H1 (cell line): ENCODE data around the gene C2CD4D. TPM values are rescaled to one million over a fixed set of nuclear protein-coding genes. Genes with fewer than 3 reads are reported as not detected.

Experiments used
- CTCF ChIA-PET: fragments of 300-600 bp; sonication (Branson Sonifier 250); formaldehyde crosslinking; loops from one replicate; lab custom pipeline; 2021; ENCODE audit not compliant: partially characterized antibody; lab: Charles Lee
- POLR2A ChIA-PET: fragments of 300-600 bp; sonication (Branson Sonifier 250); formaldehyde crosslinking; loops from one replicate; lab custom pipeline; 2021; ENCODE audit warnings: inconsistent platforms; ENCODE audit not compliant: partially characterized antibody; lab: Charles Lee
- DNase-seq, 2 experiments: peaks; one replicate each; pipeline versions ENCODE4 v3.0.0 to v3.0.0-alpha.2; 2010 to 2022; ENCODE audit warnings: low spot score in 2 of 2, low read depth in 1 of 2, mixed read lengths in 1 of 2
- FAIRE-seq: peaks from 2 replicates; lab custom pipeline; 2011; peaks lifted over from hg19 to GRCh38; lab: Jason Lieb, UNC
- H2AFZ ChIP-seq: 2 replicates; pipeline ENCODE4 v1.8.1; 2012; ENCODE audit warnings: low read length, inconsistent platforms
- H2AK5ac ChIP-seq: 2 replicates; pipeline ENCODE4 v1.6.1; 2013; ENCODE audit warnings: low read depth, low read length
- H2BK120ac ChIP-seq: replicated peaks from 2 replicates; pipeline ENCODE3; 2013; ENCODE audit warnings: low read depth, low read length, inconsistent platforms
- H2BK12ac ChIP-seq: 2 replicates; pipeline ENCODE4 v1.6.1; 2013; ENCODE audit warnings: low read depth, low read length
- H2BK15ac ChIP-seq: 2 replicates; pipeline ENCODE4 v1.6.1; 2013; ENCODE audit warnings: low read length
- H2BK20ac ChIP-seq: 2 replicates; pipeline ENCODE4 v1.6.1; 2013; ENCODE audit warnings: low read length
- H2BK5ac ChIP-seq: 2 replicates; pipeline ENCODE4 v1.6.1; 2013; ENCODE audit warnings: low read depth, low read length
- H3K14ac ChIP-seq: 2 replicates; pipeline ENCODE4 v1.6.1; 2013; ENCODE audit warnings: inconsistent platforms; ENCODE audit not compliant: insufficient read length
- H3K18ac ChIP-seq: 2 replicates; pipeline ENCODE4 v1.6.1; 2013; ENCODE audit warnings: low read length; ENCODE audit errors: extremely low read depth
- H3K23ac ChIP-seq: 2 replicates; pipeline ENCODE4 v1.6.1; 2013; ENCODE audit warnings: inconsistent platforms; ENCODE audit not compliant: insufficient read length
- H3K23me2 ChIP-seq: 2 replicates; pipeline ENCODE4 v1.6.1; 2013; ENCODE audit warnings: low read depth, low read length
- H3K27ac ChIP-seq: 2 replicates; pipeline ENCODE4 v1.6.1; 2011; ENCODE audit warnings: low read depth, low read length, inconsistent platforms
- H3K27me3 ChIP-seq, 4 experiments: replicated peaks in 1 of 4; 1 replicate in 1 of 4; 2 replicates in 3 of 4; pipeline versions ENCODE4 v1.6.1 to v1.8.1; 2011 to 2013; ENCODE audit warnings: low read length in 3 of 4, mild to moderate bottlenecking in 3 of 4, inconsistent platforms in 2 of 4, mixed read lengths in 2 of 4, moderate library complexity in 1 of 4; ENCODE audit not compliant: control insufficient read depth in 3 of 4, insufficient read depth in 3 of 4; ENCODE audit errors: extremely low read depth in 1 of 4
- H3K36me3 ChIP-seq, 4 experiments: 2 replicates each; pipeline versions ENCODE4 v1.6.1 to v1.8.1; 2011 to 2013; ENCODE audit warnings: mild to moderate bottlenecking in 4 of 4, low read length in 3 of 4, moderate library complexity in 2 of 4, control low read depth in 1 of 4, inconsistent platforms in 1 of 4; ENCODE audit not compliant: insufficient read depth in 4 of 4, control insufficient read depth in 2 of 4
- H3K4ac ChIP-seq: replicated peaks from 2 replicates; pipeline ENCODE3; 2013; ENCODE audit warnings: low read length, low read depth, mixed read lengths, inconsistent platforms; ENCODE audit not compliant: insufficient read length
- H3K4me1 ChIP-seq, 4 experiments: replicated peaks in 1 of 4; 1 replicate in 1 of 4; 2 replicates in 3 of 4; pipeline versions ENCODE4 v1.6.1 to v1.8.1; 2011 to 2013; ENCODE audit warnings: low read length in 3 of 4, inconsistent platforms in 2 of 4, mixed read lengths in 1 of 4; ENCODE audit not compliant: insufficient read depth in 4 of 4, control insufficient read depth in 3 of 4
- H3K4me2 ChIP-seq, 2 experiments: 2 replicates each; pipeline versions ENCODE4 v1.6.1 to v1.8.1; 2011 to 2013; ENCODE audit warnings: low read depth in 2 of 2, low read length in 2 of 2, control low read depth in 1 of 2, inconsistent platforms in 1 of 2, mild to moderate bottlenecking in 1 of 2; ENCODE audit not compliant: insufficient read depth in 1 of 2
- H3K4me3 ChIP-seq, 4 experiments: fragments of 200-600, 300-600 bp in 1 of 4; sonication (generic), shearing (Covaris generic), sonication (Bioruptor Twin) in 1 of 4; 2 replicates each; pipeline versions ENCODE4 v1.5.1 to v1.8.1; 2011 to 2016; ENCODE audit warnings: low read length in 4 of 4, low read depth in 3 of 4, control low read depth in 2 of 4, inconsistent platforms in 2 of 4, mild to moderate bottlenecking in 2 of 4, mixed read lengths in 1 of 4, moderate library complexity in 1 of 4; ENCODE audit not compliant: insufficient read depth in 2 of 4; ENCODE audit errors: extremely low read depth in 1 of 4
- H3K56ac ChIP-seq: replicated peaks from 2 replicates; pipeline ENCODE3; 2013; ENCODE audit warnings: low read depth, mild to moderate bottlenecking, mixed read lengths, low read length, inconsistent platforms; ENCODE audit not compliant: insufficient read length
- H3K79me1 ChIP-seq: 2 replicates; pipeline ENCODE4 v1.6.1; 2013; ENCODE audit warnings: low read depth, low read length, control low read depth
- H3K79me2 ChIP-seq, 2 experiments: 2 replicates each; pipeline versions ENCODE4 v1.6.1 to v1.8.1; 2012 to 2013; ENCODE audit warnings: low read length in 2 of 2, mild to moderate bottlenecking in 2 of 2, inconsistent platforms in 1 of 2; ENCODE audit not compliant: insufficient read depth in 2 of 2, control insufficient read depth in 1 of 2
- H3K9ac ChIP-seq, 4 experiments: replicated peaks in 1 of 4; 1 replicate in 1 of 4; 2 replicates in 3 of 4; pipeline versions ENCODE4 v1.6.1 to v1.8.1; 2011 to 2013; ENCODE audit warnings: low read depth in 3 of 4, low read length in 3 of 4, control low read depth in 2 of 4, mild to moderate bottlenecking in 2 of 4, moderate library complexity in 2 of 4, inconsistent platforms in 1 of 4; ENCODE audit errors: extremely low read depth in 1 of 4
- H3K9me3 ChIP-seq, 2 experiments: 2 replicates each; pipeline versions ENCODE4 v1.6.1 to v1.8.1; 2012 to 2013; ENCODE audit warnings: mild to moderate bottlenecking in 2 of 2, moderate library complexity in 2 of 2, control low read depth in 1 of 2, inconsistent platforms in 1 of 2, low read depth in 1 of 2, low read length in 1 of 2, mixed read lengths in 1 of 2; ENCODE audit not compliant: insufficient read depth in 2 of 2
- H4K20me1 ChIP-seq, 2 experiments: replicated peaks in 1 of 2; 2 replicates each; pipeline versions ENCODE3 to v1.8.1; 2011 to 2013; ENCODE audit warnings: inconsistent platforms in 2 of 2, low read length in 2 of 2, mild to moderate bottlenecking in 1 of 2; ENCODE audit not compliant: insufficient read depth in 2 of 2, control insufficient read depth in 1 of 2
- H4K5ac ChIP-seq: 2 replicates; pipeline ENCODE4 v1.6.1; 2013; ENCODE audit warnings: low read length, low read depth, mixed read lengths, inconsistent platforms; ENCODE audit not compliant: insufficient read length
- H4K8ac ChIP-seq: 2 replicates; pipeline ENCODE4 v1.8.0; 2013; ENCODE audit warnings: mild to moderate bottlenecking, moderate library complexity, low read length, inconsistent platforms; ENCODE audit not compliant: insufficient read depth; ENCODE audit errors: extremely low read depth
- H4K91ac ChIP-seq: replicated peaks from 2 replicates; pipeline ENCODE3; 2013; ENCODE audit warnings: low read length, mixed read lengths, inconsistent platforms; ENCODE audit not compliant: insufficient read length
- NRF1 ChIP-seq: IDR thresholded peaks from 2 replicates; pipeline ENCODE4 v1.6.1; 2011; ENCODE audit warnings: mild to moderate bottlenecking, low read depth, low read length, improper control_type of control experiment
- WGBS, 2 experiments: shearing (Covaris generic) in 1 of 2; methylation state at CpG; one replicate each; pipeline versions ENCODE4 v1.1.6 to v1.1.7; 2013 to 2015; ENCODE audit warnings: low lambda C conversion rate in 2 of 2, mixed read lengths in 2 of 2, inconsistent platforms in 1 of 2, low coverage in 1 of 2, missing lambda C conversion rate in 1 of 2; ENCODE audit not compliant: insufficient replicate concordance in 2 of 2, insufficient coverage in 1 of 2, insufficient read length in 1 of 2; ENCODE audit errors: extremely low coverage in 1 of 2, missing lambda C conversion rate in 1 of 2; 5-methylcytosine and 5-hydroxymethylcytosine counted together
- polyA plus RNA-seq, 7 experiments: library from polyadenylated mRNA; depleted of rRNA in 3 of 7; stranded (reverse) in 5 of 7; unstranded in 2 of 7; fragments of >200 nt in 5 of 7; fragments of 200-250 nt in 2 of 7; gene quantifications; 1 replicate in 5 of 7; 2 replicates in 1 of 7; 4 replicates in 1 of 7; pipeline versions ENCODE4 v1.2.1 to v1.2.3, GENCODE V29; 2011 to 2013; ENCODE audit warnings: missing spikeins in 2 of 7, mixed read lengths in 2 of 7
- total RNA-seq: library from RNA; stranded (reverse); fragmentation: NEBNext Ultra II Directional; extraction: Animal tissue kit (Norgen Biotek cat#: 25700); gene quantifications from 2 replicates; pipeline ENCODE4 v1.2.1, GENCODE V29; 2021
- TF ChIP-seq, protein P1 (sequence below): IDR thresholded peaks from 2 replicates; pipeline ENCODE4 v1.6.1; 2011; ENCODE audit warnings: low read length, improper control_type of control experiment

Gene C2CD4D
- total and polyA plus RNA-seq, 2 of the 8 experiments (the other 6 are each of a cell fraction or from before 2014, with no cell fraction given) = 0.41 to 0.71 TPM

- Histone ChIP-seq H4K5ac (no peak overlapping the region), H2AFZ (0 out of 2 replicates have a peak overlapping the region, but pooled peaks have one; percentile 61), H4K91ac (no peak overlapping the region), H3K36me3 (no peaks in the 10 kb centered on the region), H3K4me2 (peak overlapping the region in 1 of 2 experiments; percentile 7; a peak in 1 of 4 replicates), H2BK5ac (no peak overlapping the region), H4K20me1 (no peaks in the 10 kb centered on the region), H3K27me3 (peaks cover 0 to 3% (median 1%) of the 10 kb centered on the region in 4 experiments; a peak in 1 of 7 replicates), H2AK5ac (no peak overlapping the region), H3K18ac (no peak overlapping the region), H3K79me1 (no peaks in the 10 kb centered on the region), H2BK120ac (no peak overlapping the region), H2BK15ac (no peak overlapping the region), H3K79me2 (no peaks in the 10 kb centered on the region), H2BK12ac (no peak overlapping the region; the same call in 1 of the 2 replicates), H3K4ac (no peak overlapping the region), H3K14ac (no peak overlapping the region), H3K4me3 (no peak overlapping the region), H3K56ac (no peak overlapping the region), H4K8ac (no peak overlapping the region), H3K4me1 (no peaks in the 10 kb centered on the region; a peak in 1 of 7 replicates), H3K23me2 (no peaks in the 10 kb centered on the region)
- WGBS, 2 experiments = 58% methylated on average over 9 of the region's 9 CpGs; no CpG with 5 or more reads in 1 of the 2 experiments
- FAIRE-seq = no peak
- CTCF ChIA-PET = interaction anchor here (0.6 to 2.6 kb wide), 7 partner anchors 10 to 1396 kb away, joined by 3 to 12 read pairs (median 4); partner anchors contain the start of gene MRPL9
- POLR2A ChIA-PET = interaction anchor here (0.8 kb wide), 1 partner anchor 27 kb away, joined by 4 read pairs; no protein-coding TSS in a partner anchor
- TF ChIP-seq, protein P1, sequence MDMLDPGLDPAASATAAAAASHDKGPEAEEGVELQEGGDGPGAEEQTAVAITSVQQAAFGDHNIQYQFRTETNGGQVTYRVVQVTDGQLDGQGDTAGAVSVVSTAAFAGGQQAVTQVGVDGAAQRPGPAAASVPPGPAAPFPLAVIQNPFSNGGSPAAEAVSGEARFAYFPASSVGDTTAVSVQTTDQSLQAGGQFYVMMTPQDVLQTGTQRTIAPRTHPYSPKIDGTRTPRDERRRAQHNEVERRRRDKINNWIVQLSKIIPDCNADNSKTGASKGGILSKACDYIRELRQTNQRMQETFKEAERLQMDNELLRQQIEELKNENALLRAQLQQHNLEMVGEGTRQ = peak; percentile 48; the same call in 1 of the 2 replicates
- TF ChIP-seq NRF1 = no peak
- TF ChIP-seq, all 59 proteins: peak for 1
- DNase-seq = no peak
- Histone ChIP-seq H3K9ac (no peak overlapping the region), H3K27ac (peak overlapping the region; percentile 2; the same call in 1 of the 2 replicates), H3K9me3 (no peaks in the 10 kb centered on the region), H3K23ac (no peak overlapping the region), H2BK20ac (no peak overlapping the region)
Observed at GRCh38 chr1:151799179-151800022, 40.2 kb downstream of the C2CD4D start.
